Prostate gland (tissue), 2 donors: ENCODE measurements around the gene C4orf50.

Experiments
- POLR2A ChIP-seq: fragments of 450-650 bp; IDR thresholded peaks from one replicate; pipeline ENCODE4 v1.6.1; 2016; ENCODE audit warnings: antibody characterized with exemption, mild to moderate bottlenecking
- TF ChIP-seq, protein P1 (sequence below), 4 experiments: fragments of 200-600 bp in 2 of 4; fragments of 450-650 bp in 2 of 4; sonication (generic) in 2 of 4; IDR thresholded peaks; 1 replicate in 3 of 4; 2 replicates in 1 of 4; pipeline ENCODE4 v1.5.1; 2016 to 2019; ENCODE audit warnings: antibody characterized with exemption in 4 of 4, mild to moderate bottlenecking in 2 of 4, moderate library complexity in 2 of 4

DNA sequence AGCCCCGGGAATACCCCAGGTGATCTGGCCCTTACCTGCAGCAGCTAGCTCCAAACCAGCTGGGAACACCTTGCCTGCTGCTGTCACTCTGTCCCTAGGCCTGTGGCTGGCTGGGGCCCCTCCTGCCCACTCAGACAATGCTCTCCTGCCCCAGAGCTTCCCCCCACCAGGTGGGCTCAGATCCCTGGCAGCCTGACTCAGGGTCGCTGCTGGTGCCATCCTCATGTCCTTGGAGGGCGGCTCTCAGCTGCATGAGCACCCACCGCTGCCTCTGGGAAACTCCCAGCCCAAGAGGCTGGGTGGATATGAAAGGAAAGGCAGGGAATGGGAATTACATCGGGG lies 15.8 kb downstream of the C4orf50 start:
- TF ChIP-seq POLR2A, result no peak
- TF ChIP-seq, protein P1, sequence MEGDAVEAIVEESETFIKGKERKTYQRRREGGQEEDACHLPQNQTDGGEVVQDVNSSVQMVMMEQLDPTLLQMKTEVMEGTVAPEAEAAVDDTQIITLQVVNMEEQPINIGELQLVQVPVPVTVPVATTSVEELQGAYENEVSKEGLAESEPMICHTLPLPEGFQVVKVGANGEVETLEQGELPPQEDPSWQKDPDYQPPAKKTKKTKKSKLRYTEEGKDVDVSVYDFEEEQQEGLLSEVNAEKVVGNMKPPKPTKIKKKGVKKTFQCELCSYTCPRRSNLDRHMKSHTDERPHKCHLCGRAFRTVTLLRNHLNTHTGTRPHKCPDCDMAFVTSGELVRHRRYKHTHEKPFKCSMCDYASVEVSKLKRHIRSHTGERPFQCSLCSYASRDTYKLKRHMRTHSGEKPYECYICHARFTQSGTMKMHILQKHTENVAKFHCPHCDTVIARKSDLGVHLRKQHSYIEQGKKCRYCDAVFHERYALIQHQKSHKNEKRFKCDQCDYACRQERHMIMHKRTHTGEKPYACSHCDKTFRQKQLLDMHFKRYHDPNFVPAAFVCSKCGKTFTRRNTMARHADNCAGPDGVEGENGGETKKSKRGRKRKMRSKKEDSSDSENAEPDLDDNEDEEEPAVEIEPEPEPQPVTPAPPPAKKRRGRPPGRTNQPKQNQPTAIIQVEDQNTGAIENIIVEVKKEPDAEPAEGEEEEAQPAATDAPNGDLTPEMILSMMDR (IDR thresholded peaks at IDR 0.05), result no peak
